HCT116 (cell line): ENCODE data around the gene LRRC4.

ENCODE experiments used
- ATF3 ChIP-seq: IDR thresholded peaks from 2 replicates; pipeline ENCODE4 v1.6.1; 2012
- CEBPB ChIP-seq: IDR thresholded peaks from 2 replicates; pipeline ENCODE4 v1.6.1; 2012; ENCODE audit warnings: low read depth
- CTCF ChIP-seq, 3 experiments: fragments of 200-600 bp in 1 of 3; sonication (generic) in 1 of 3; IDR thresholded peaks in 2 of 3; conservative IDR thresholded peaks in 1 of 3; 2 replicates each; pipeline ENCODE4 v1.5.1; 2012 to 2017; ENCODE audit warnings: low read depth in 2 of 3, low read length in 2 of 3, antibody characterized with exemption in 1 of 3, borderline replicate concordance in 1 of 3, control low read depth in 1 of 3, mild to moderate bottlenecking in 1 of 3, mixed read lengths in 1 of 3, mixed run types in 1 of 3, moderate library complexity in 1 of 3; ENCODE audit not compliant: insufficient read depth in 1 of 3
- EGR1 ChIP-seq: IDR thresholded peaks from 2 replicates; pipeline ENCODE4 v1.6.1; 2012; ENCODE audit warnings: low read depth
- ELF1 ChIP-seq: IDR thresholded peaks from 2 replicates; pipeline ENCODE4 v1.6.1; 2012; ENCODE audit warnings: low read depth, borderline replicate concordance
- EZH2 ChIP-seq: fragments of 200-600 bp; sonication (generic); IDR thresholded peaks from 2 replicates; pipeline ENCODE4 v1.6.1; 2017; ENCODE audit warnings: antibody characterized with exemption, mixed run types
- EZH2phosphoT487 ChIP-seq: fragments of 200-600 bp; IDR thresholded peaks from 2 replicates; pipeline ENCODE4 v1.6.1; 2018; ENCODE audit warnings: antibody characterized with exemption, borderline replicate concordance
- MAX ChIP-seq: IDR thresholded peaks from 2 replicates; pipeline ENCODE4 v1.6.1; 2012
- POLR2A ChIP-seq: IDR thresholded peaks from 2 replicates; pipeline ENCODE4 v1.7.0; 2011; ENCODE audit warnings: borderline replicate concordance; ENCODE audit not compliant: insufficient read depth, insufficient read length; ENCODE audit errors: extremely low read depth
- RAD21 ChIP-seq: IDR thresholded peaks from 2 replicates; pipeline ENCODE4 v1.6.1; 2012; ENCODE audit warnings: low read depth, mild to moderate bottlenecking
- REST ChIP-seq: IDR thresholded peaks from 2 replicates; pipeline ENCODE4 v1.6.1; 2012; ENCODE audit warnings: low read depth
- SRF ChIP-seq: IDR thresholded peaks from 2 replicates; pipeline ENCODE4 v1.6.1; 2012; ENCODE audit warnings: low read depth
- ZBTB33 ChIP-seq: IDR thresholded peaks from 2 replicates; pipeline ENCODE4 v1.6.1; 2011; ENCODE audit warnings: mild to moderate bottlenecking, low read length, moderate library complexity; ENCODE audit not compliant: insufficient replicate concordance; ENCODE audit errors: extremely low read depth
- ZNF274 ChIP-seq: fragments of 200-500 bp; sonication (Bioruptor generic); IDR thresholded peaks from 2 replicates; pipeline ENCODE4 v1.6.1; 2014; ENCODE audit warnings: mild to moderate bottlenecking, low read depth, low read length, inconsistent platforms

GRCh38 chr7:128059143-128059988 lies 28.1 kb upstream of the LRRC4 start:
- TF ChIP-seq CTCF (IDR thresholded peaks at IDR 0.05 in 2 of 3, conservative IDR thresholded peaks at IDR 0.05 in 1 of 3; ENCODE audit: borderline replicate concordance in 1 of 3, insufficient read depth in 1 of 3, low read depth in 2 of 3, low read length in 2 of 3) (no peak), MAX (no peak), REST (no peak), CEBPB (no peak), RAD21 (no peak), ZBTB33 (no peak), POLR2A (no peak), EGR1 (no peak), EZH2 (no peak), EZH2phosphoT487 (no peak), ELF1 (no peak), SRF (no peak), ATF3 (no peak), ZNF274 (no peak)
